ENCODE data around the gene PTCSC3. TPM values are rescaled to one million over a fixed set of nuclear protein-coding genes. Genes with fewer than 3 reads are reported as not detected.

Gene PTCSC3
- total RNA-seq, 4 donors from 2014 or later: not detected

- Histone ChIP-seq H3K4me1 (no peaks in the 10 kb centered on the region), H3K27me3 (peaks cover 15% of the 10 kb centered on the region), H3K27ac (no peak overlapping the region), H3K4me3 (no peak overlapping the region), H3K36me3 (no peaks in the 10 kb centered on the region), H3K9me3 (no peaks in the 10 kb centered on the region)
- ATAC-seq: no peak
- 64 to 82% methylated on average over 3 to 4 of the region's 5 CpGs for WGBS, 2 donors (ENCODE audit: low coverage in 1 of 2)
- TF ChIP-seq POLR2A (IDR thresholded peaks at IDR 0.05) (no peak), EP300 (IDR thresholded peaks at IDR 0.05) (no peak), POLR2AphosphoS5 (IDR thresholded peaks at IDR 0.05) (no peak), CTCF (IDR thresholded peaks at IDR 0.05) (no peak)
Observed at GRCh38 chr14:36167431-36167830, 9.1 kb downstream of the PTCSC3 start.

DNA sequence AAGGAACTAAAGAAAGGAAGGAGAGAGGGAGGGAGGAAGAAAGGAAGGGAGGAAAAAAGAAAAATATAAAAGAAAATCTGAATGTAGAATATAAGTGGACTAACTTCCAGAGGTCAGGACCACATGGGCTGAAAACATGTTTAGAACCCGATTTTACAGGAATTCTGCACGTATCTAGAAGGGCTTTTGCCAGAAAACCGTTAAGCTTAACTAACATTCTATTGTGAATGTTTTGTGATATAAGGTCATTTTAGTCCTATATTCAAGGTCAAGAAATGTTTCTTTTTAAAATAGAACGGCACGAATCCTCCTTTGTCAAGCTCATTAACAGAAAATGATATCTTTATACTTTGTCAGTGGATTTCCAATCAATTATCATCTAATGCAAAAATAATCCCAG is 13.1 kb downstream of the PTCSC3 start:
- H3K9me3 ChIP-seq: no peaks in the 10 kb centered on the region
- no peaks in the 10 kb centered on the region for H3K36me3 ChIP-seq
- no peak overlapping the region for H3K27ac ChIP-seq
- no peak for TF ChIP-seq POLR2AphosphoS5 (IDR thresholded peaks at IDR 0.05)
- TF ChIP-seq POLR2A (IDR thresholded peaks at IDR 0.05): no peak
- no peak for TF ChIP-seq CTCF (IDR thresholded peaks at IDR 0.05)
- no peak for TF ChIP-seq EP300 (IDR thresholded peaks at IDR 0.05)
- WGBS, 2 donors (ENCODE audit: low coverage in 1 of 2): 20 to 35% methylated on average over 5 of the region's 5 CpGs
- no peak for ATAC-seq
- peaks cover 22% of the 10 kb centered on the region for H3K27me3 ChIP-seq
- no peaks in the 10 kb centered on the region for H3K4me1 ChIP-seq
- no peak overlapping the region for H3K4me3 ChIP-seq

- Histone ChIP-seq H3K27me3 (peaks cover 22% of the 10 kb centered on the region), H3K9me3 (no peaks in the 10 kb centered on the region), H3K4me3 (no peak overlapping the region), H3K27ac (no peak overlapping the region), H3K4me1 (no peaks in the 10 kb centered on the region), H3K36me3 (no peaks in the 10 kb centered on the region)
- 67 to 83% methylated on average over 2 to 6 of the region's 9 CpGs for WGBS, 2 donors (ENCODE audit: low coverage in 1 of 2)
- no peak for ATAC-seq
- TF ChIP-seq POLR2A (IDR thresholded peaks at IDR 0.05) (no peak), CTCF (IDR thresholded peaks at IDR 0.05) (no peak), EP300 (IDR thresholded peaks at IDR 0.05) (no peak), POLR2AphosphoS5 (IDR thresholded peaks at IDR 0.05) (no peak)
Observed at GRCh38 chr14:36162267-36162666, 14.3 kb downstream of the PTCSC3 start.

GRCh38 chr14:36161776-36162175 is 14.7 kb downstream of the PTCSC3 start:
- Histone ChIP-seq H3K4me1 (no peaks in the 10 kb centered on the region), H3K27me3 (peaks cover 22% of the 10 kb centered on the region), H3K4me3 (no peak overlapping the region), H3K27ac (no peak overlapping the region), H3K36me3 (no peaks in the 10 kb centered on the region), H3K9me3 (no peaks in the 10 kb centered on the region)
- ATAC-seq: no peak
- TF ChIP-seq CTCF (IDR thresholded peaks at IDR 0.05): no peak
- TF ChIP-seq POLR2A (IDR thresholded peaks at IDR 0.05): no peak
- no peak for TF ChIP-seq POLR2AphosphoS5 (IDR thresholded peaks at IDR 0.05)
- no peak for TF ChIP-seq EP300 (IDR thresholded peaks at IDR 0.05)
- 80% methylated on average over 1 of the region's 12 CpGs; no CpG with 5 or more reads in 1 of the 2 donors for WGBS, 2 donors (ENCODE audit: low coverage in 1 of 2)

DNA sequence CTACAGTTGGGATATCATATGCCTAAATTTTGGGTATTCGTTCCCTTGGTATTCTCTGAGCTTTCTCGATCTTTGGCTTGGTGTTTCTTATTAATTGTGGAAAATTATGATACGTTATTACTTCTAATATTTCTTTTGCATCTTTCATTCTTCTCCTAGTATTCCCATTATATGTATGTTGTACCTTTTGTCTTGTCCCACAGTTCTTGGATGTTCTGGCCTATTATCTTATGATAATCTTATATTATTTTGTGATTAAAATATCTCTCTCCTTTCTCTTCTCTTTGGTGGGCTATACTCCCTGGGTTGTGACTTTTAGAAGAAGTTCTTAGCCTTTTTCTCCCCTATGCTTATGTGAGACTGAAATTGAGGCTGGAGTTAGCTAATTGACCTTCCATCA is 25.2 kb downstream of the PTCSC3 start:
- no peak overlapping the region for H3K4me3 ChIP-seq
- 83 to 100% methylated on average over 1 to 3 of the region's 3 CpGs for WGBS, 2 donors (ENCODE audit: low coverage in 1 of 2)
- H3K27me3 ChIP-seq: no peaks in the 10 kb centered on the region
- H3K36me3 ChIP-seq: no peaks in the 10 kb centered on the region
- H3K4me1 ChIP-seq: no peaks in the 10 kb centered on the region
- ATAC-seq: no peak
- H3K9me3 ChIP-seq: peaks cover 0 to 14% (median 0%) of the 10 kb centered on the region in 3 donors
- H3K27ac ChIP-seq: no peak overlapping the region
- TF ChIP-seq CTCF (IDR thresholded peaks at IDR 0.05) (no peak), POLR2AphosphoS5 (IDR thresholded peaks at IDR 0.05) (no peak), EP300 (IDR thresholded peaks at IDR 0.05) (no peak), POLR2A (IDR thresholded peaks at IDR 0.05) (no peak)

All from gastroesophageal sphincter (tissue), 4 donors.